HL-60 (cell line): ENCODE results near the gene MAST2.

Source experiments
- DNase-seq, 2 experiments: peaks; one replicate each; pipeline ENCODE4 v3.0.0-alpha.2; 2010 to 2020; ENCODE audit warnings: low read depth in 1 of 2, low spot score in 1 of 2
- H3K27ac ChIP-seq: fragments of 250-450 bp; sonication (Bioruptor Pico); replicated peaks from 2 replicates; pipeline ENCODE4 v1.5.1; 2020; ENCODE audit warnings: mild to moderate bottlenecking, moderate library complexity
- H3K27me3 ChIP-seq: fragments of 250-450 bp; sonication (Bioruptor Pico); 2 replicates; pipeline ENCODE4 v1.5.1; 2021; ENCODE audit warnings: mild to moderate bottlenecking, moderate library complexity; ENCODE audit not compliant: insufficient read depth, poor library complexity, severe bottlenecking
- H3K4me3 ChIP-seq: replicated peaks from 2 replicates; pipeline ENCODE4 v1.5.1; 2011; ENCODE audit warnings: mild to moderate bottlenecking, control low read depth, low read length; ENCODE audit not compliant: insufficient read depth
- GABPA ChIP-seq: IDR thresholded peaks from 2 replicates; pipeline ENCODE4 v1.6.1; 2012; ENCODE audit warnings: low read depth
- POLR2AphosphoS5 ChIP-seq: IDR thresholded peaks from 2 replicates; pipeline ENCODE4 v1.6.1; 2012; ENCODE audit warnings: low read depth
- REST ChIP-seq: IDR thresholded peaks from 2 replicates; pipeline ENCODE4 v1.6.1; 2012; ENCODE audit warnings: low read depth; ENCODE audit not compliant: insufficient replicate concordance
- SPI1 ChIP-seq: IDR thresholded peaks from 2 replicates; pipeline ENCODE4 v1.6.1; 2012; ENCODE audit warnings: low read depth, mild to moderate bottlenecking, borderline replicate concordance
- long read RNA-seq: library from polyadenylated mRNA; unstranded; transcript quantifications from one replicate; pipeline ENCODE4 v2.0.0, GENCODE V29; 2020
- TF ChIP-seq, protein P1 (sequence below): IDR thresholded peaks from one replicate; pipeline ENCODE4 v1.5.1; 2011; ENCODE audit warnings: low read length, control low read depth, inconsistent platforms; ENCODE audit not compliant: insufficient read depth

MAST2 gene
- long read RNA-seq, partial matches to known transcripts = 10 of 15 reads
- long read RNA-seq, other reads (novel, unspliced or antisense) = 5 of 15 reads

DNA sequence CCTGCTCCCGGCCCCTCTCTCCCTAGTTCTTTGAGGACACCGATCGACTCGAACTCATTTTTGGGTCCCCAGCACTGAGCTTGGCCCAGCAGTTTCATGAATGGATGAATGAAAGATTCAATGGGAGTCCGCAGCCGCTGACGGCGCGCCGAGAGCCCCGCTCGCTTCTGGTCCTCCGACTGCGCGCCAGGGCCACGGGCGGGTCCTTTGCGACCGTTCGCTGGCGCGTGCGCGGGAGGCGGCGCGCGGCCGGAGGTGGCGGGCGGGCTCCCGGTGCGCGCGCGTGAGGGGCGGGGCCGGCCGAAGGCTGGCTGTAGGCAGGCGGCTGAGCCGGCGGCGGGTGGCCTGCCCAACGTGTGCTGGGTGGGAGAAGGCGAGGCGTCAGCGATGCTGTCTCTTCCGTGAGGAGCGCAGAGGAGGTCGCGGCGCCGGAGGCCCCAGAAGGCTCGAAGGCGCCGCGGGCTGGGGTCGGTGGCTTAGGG is at the start of gene MAST2:
Gene MAST2 (plus strand): TSS at position 314 of the 482 bp plus-strand sequence. CDS start 284 bp downstream, outside the sequence.
- TF ChIP-seq SPI1 (no peak), POLR2AphosphoS5 (peak; percentile 21; the same call in 1 of the 2 replicates), REST (no peak), GABPA (no peak)
- TF ChIP-seq, protein P1, sequence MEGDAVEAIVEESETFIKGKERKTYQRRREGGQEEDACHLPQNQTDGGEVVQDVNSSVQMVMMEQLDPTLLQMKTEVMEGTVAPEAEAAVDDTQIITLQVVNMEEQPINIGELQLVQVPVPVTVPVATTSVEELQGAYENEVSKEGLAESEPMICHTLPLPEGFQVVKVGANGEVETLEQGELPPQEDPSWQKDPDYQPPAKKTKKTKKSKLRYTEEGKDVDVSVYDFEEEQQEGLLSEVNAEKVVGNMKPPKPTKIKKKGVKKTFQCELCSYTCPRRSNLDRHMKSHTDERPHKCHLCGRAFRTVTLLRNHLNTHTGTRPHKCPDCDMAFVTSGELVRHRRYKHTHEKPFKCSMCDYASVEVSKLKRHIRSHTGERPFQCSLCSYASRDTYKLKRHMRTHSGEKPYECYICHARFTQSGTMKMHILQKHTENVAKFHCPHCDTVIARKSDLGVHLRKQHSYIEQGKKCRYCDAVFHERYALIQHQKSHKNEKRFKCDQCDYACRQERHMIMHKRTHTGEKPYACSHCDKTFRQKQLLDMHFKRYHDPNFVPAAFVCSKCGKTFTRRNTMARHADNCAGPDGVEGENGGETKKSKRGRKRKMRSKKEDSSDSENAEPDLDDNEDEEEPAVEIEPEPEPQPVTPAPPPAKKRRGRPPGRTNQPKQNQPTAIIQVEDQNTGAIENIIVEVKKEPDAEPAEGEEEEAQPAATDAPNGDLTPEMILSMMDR = no peak
- H3K27ac ChIP-seq = peak within 1 kb of the TSS; percentile 63

DNA sequence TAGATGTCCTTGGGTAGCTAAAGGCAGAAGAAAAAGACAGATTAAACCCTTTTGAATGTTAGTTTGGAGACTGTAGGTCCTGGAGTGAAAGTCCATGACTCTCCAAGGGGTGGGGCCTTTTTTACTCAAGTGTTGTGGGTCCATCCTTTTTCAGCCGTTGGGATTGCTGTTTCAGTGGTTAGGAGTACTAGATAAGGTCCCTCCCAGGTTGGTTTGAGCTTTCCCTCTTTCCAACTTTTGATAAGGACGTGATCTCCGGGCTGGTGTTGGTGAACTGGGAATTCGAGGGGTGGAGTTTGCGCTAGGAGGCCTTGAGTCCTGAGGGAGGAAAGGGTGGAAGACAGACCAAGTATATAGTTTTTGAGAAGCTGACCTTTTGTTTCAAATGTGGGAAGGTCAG is 47.7 kb upstream of the MAST2 start:
- no peaks in the 10 kb centered on the region for H3K27me3 ChIP-seq
- no peak for DNase-seq
- TF ChIP-seq REST (no peak), SPI1 (no peak), POLR2AphosphoS5 (no peak), GABPA (no peak)
- TF ChIP-seq, protein P1 = no peak
- H3K4me3 ChIP-seq = no peak overlapping the region
- no peak overlapping the region for H3K27ac ChIP-seq

More for the DNA sequence above, at the start of gene MAST2:
- Histone ChIP-seq H3K4me3 (peak within 1 kb of the TSS; percentile 75), H3K27me3 (no peaks in the 10 kb centered on the region)
- peak; percentile 67 to 82 for DNase-seq

DNA sequence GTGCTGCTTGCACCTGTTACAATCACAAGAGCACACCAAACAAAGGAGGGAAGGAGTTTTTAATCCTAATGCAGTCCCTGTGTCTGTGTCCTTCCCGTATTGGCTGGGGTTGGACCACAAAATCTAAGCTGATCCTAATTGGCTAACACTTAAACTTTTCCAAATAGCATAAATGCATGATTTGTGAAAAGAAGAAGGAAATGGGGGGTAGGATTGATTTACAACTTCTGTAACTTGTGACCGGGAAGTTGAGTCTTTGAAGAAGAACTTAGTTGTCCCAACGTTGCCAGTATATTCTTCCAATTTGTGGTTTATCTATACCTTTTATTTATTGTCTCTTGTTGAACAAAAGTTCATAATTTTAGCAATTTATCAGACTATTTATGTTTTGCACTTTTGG is 41.1 kb upstream of the MAST2 start:
- H3K4me3 ChIP-seq = no peak overlapping the region
- TF ChIP-seq, protein P1 = no peak
- TF ChIP-seq REST (no peak), SPI1 (no peak), GABPA (no peak), POLR2AphosphoS5 (no peak)
- DNase-seq = no peak
- no peak overlapping the region for H3K27ac ChIP-seq
- no peaks in the 10 kb centered on the region for H3K27me3 ChIP-seq
